Left ventricle myocardium superior (tissue), 1 donor: ENCODE results near the gene POLR3H. TPM values are rescaled to one million over a fixed set of nuclear protein-coding genes. Genes with fewer than 3 reads are reported as not detected.
"Not testable (repeated sequence)": the region's sequence is repeated elsewhere in the genome, so short reads cannot be mapped to it uniquely, and the experiment has no call there.

Experiments
- ATAC-seq: fragments of 200-7000 bp; cut with Tn5 transposase; one replicate; pipeline ENCODE4 v1.9.1; 2020; ENCODE audit warnings: mild to moderate bottlenecking, moderate library complexity
- DNase-seq: peaks from one replicate; pipeline ENCODE4 v3.0.0-alpha.2; 2020
- intact Hi-C: fragments of 100-400 bp; cut with micrococcal nuclease; formaldehyde crosslinking; loops from one replicate; pipeline ENCODE4 v1.11.0; 2022
- total RNA-seq: library from RNA; stranded (reverse); fragmentation: NEBNext Ultra II Directional; extraction: Animal tissue kit (Norgen Biotek cat#: 25700); gene quantifications from one replicate; pipeline ENCODE4 v1.2.1, GENCODE V29; 2021
- donor health status: DM: no; HTN: yes; CAD: no; lungs with severe emphysema.

The POLR3H gene
- total RNA-seq, 1 donor from 2014 or later = 17.9 TPM

DNA sequence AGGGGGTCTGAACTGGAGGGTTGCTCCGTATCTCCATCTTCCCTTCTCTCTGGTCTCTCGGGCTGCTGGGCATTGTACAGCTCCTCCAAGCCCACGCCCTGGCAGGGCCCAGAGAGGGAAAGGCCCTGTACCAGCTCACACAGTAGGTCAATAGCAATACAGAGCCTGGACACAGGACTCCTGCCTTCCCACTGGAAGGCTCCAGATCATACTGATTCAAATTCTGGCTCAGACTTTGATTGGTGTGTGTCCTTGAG lies 23.2 kb upstream of the POLR3H start:
- no peak for DNase-seq
- intact Hi-C loops = no loop called here
- ATAC-seq = no peak

DNA sequence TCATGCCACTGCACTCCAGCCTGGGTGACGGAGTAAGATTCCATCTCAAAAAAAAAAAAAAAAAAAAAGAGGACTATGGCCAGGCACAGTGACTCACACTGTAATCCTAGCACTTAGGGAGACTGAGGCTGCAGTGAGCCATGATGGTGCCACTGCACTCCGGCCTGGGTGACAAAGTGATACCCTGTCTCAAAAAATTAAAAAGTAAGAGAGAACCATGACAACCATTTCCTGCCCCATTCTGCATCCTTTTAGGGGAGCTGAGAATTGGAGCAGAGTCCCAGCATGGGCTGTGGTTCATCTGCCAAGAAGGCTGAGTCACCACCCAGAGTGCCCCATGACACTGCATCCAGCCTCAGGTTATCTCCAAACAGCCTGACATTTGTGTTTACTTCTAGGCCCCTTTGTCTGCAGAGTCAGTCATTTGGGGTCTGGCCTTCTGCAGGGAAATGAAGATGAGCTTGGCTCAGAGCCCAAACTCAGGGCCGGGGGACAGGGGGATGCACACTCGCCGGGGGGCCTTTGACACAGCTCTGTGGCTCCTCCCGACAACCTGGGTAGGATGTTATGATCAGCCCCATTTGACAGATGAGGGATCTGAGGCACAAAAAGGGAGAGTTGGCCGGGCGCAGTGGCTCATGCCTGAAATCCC lies 21.3 kb upstream of the POLR3H start:
- intact Hi-C loops = no loop called here
- DNase-seq = peak; percentile 58
- ATAC-seq = peak; percentile 17

DNA sequence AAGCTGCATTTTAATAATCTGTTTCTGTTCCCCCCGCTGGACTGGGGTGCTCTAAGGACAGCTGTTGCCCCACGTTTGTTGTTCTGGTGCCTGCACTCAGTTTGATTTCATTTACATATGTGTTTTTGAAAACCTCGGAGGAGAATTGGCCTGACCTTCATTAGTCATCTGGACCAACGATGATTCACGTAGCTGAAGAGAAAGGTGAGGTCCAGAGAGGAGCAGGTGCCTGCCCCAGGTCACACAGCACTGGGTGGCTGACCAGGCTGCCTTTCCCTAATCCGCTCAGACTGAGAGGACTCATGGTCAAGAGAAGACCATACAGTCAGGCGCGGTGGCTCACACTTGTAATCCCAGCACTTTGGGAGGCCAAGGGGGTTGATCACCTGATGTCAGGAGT lies 20.3 kb upstream of the POLR3H start:
- ATAC-seq (no peak), DNase-seq (no peak)
- intact Hi-C loops = no loop called here

DNA sequence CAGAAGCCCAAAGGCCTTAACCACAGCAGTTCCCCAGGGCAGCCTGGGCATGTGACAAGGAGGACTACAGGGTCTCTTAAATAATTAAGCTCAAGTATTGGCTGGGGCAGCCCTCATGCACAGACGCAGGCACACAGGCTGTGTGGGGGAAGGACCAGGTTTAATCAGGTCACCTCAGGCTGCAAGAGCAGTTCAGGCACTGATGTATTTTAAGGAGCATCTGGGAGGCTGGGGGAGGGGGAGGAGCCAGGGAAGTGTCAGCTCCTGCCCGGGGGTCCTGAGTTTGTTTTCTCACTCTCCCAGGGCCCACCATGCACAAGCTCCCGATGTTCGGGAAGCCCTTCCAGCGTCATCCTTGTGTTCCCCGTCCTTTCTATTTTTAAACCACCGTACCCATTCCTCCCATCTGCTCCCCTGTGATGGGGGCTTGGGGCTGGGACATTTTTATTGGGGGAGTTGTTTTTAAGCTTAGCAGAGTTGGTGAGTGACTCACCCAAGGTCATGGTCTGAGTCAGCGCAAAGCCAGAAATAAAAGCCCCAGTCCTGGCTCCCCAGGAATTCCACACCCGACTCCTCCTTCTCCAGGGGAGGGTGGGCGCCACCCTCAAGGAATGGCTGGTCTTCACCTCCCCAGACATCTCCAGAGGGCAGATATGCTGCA lies 18.9 kb upstream of the POLR3H start:
- ATAC-seq (peak; percentile 31), DNase-seq (peak; percentile 56)
- intact Hi-C loops = no loop called here

DNA sequence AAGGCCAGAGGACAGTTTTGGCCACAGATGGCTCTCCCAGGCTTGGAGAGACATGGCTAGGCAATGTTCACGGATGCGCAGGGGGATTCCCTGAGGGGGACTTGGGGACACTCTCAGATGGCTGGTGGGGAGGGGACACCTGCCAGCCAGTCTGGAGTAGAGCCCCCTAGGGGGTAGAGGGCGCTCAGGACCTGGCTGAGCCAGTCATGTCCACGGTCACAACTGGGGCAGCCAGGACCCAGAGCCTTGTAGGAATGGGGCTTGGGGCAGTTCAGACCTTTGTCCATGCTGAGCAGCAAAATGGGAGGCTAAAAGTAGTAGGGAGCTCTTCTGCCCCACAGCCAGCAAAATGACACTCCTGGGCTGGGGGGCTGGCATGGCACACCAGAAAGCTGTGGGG lies 18.2 kb upstream of the POLR3H start:
- intact Hi-C loops = no loop called here
- peak; percentile 2 for ATAC-seq
- no peak for DNase-seq

DNA sequence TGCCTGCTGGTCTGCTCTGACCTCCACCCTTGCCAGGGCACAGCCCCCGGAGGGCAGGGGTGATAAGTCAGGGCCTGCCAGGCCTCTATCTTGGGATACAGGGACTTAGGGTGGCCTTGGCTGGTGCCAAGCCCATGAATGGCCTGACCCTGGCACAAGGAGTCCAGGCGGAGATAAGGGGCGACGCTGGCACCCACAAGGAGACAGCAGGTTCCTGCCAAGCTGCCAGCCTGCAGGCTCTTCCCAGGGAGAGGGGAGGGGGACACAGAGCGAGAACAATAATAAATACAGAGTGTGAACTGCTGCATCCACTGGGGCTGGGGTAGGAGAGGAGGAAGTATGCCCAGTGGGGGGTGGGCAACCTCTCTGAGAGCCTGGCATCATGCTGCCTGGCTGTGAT lies 17.5 kb upstream of the POLR3H start:
- intact Hi-C loops = no loop called here
- ATAC-seq (peak; percentile 72), DNase-seq (peak; percentile 85)

DNA sequence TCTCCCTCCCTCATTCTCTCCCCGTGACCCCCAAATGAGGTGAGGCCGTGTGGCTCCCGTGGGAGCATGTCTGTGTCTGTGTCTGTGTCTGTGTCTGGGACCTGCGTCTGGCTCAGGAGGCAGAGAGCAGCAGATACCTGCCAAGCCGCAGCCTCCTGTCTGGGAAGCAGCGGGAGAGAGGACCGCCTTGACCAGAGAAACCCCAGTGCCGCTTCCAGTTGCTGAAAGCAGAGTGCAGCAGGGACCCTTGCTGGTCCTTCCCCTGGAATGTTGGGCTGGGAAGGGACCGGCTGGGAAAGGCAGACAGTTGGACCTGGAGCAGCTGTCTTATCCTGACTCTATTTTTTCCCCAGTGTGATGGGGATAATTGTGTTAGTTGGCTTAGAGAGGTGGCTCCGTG lies 17.1 kb upstream of the POLR3H start:
- peak; percentile 48 for DNase-seq
- intact Hi-C loops = no loop called here
- peak; percentile 33 for ATAC-seq

DNA sequence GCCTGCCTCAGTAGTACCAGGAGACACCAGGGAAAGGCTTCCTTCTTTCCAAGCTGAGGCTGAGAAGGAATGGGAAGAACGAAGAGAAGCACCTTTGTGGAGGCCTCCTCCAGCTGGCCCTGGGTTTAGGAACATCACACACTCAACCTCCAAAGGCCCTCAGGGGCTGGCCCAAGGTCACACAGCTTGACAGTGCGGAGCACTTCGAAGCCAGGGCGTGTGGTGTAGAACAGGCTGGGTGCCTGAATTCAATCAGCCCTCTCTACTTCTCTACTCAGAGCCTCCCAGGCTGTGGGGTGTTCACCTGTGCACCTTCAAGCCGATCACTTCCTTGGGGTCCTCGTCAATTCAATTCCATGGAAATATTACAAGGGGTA lies 15.8 kb upstream of the POLR3H start:
- ATAC-seq (peak; percentile 20), DNase-seq (peak; percentile 55)
- intact Hi-C loops = no loop called here

DNA sequence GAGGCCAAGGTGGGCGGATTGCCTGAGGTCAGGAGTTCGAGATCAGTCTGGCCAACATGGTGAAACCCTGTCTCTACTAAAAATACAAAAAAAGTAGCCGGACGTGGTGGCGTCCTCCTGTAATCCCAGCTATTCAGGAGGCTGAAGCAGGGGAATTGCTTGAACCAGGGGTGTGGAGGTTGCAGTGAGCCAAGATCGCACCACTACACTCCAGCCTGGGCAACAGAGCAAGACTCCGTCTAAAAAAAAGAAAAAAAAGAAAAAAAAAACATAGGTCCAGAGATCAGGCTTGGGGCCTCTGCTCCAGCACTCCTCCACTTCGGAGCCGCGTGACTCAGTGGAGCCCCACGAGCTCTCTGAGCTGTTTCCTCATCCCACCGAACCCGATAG lies 14.0 kb upstream of the POLR3H start:
- DNase-seq, ATAC-seq, intact Hi-C loops: not testable (repeated sequence)

DNA sequence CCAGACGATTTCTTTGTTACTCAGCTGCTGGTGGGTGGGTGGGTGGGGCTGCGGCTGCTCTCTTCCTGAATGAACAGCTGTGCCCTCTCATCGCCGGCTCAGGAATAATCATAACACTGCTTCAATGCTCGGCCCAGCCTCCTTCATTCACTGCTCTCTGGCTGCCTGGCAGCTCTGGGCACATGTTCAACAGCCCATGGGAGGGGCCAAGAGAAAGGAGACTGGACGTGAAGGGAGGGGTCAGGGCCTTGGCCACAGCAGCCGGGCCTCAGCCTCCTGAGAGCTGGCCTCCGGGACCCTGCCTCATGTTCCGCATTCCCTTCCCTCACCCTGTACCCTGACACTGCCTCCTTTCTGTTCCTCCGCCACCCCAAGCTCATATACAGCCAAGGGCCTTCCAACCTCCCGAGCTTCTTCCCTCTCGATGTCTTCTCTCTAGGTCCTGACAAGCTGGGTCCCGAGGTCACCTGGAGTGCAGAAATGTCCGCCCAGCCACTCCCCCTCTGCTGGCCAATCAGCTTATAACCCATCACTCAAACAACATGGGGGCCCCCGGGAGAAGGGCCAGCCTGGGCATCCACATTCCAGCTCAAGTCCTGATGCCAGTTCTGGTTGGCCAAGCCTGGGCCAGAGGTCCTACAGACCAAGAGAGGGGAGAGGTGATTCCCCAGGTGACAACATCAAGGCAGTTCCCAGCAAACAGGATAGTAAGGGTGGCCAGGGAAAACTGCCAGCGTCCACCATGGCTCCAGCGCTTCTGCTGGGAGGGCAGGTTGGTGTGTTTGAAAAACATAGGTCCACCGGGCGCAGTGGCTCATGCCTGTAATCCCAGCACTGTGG lies 13.4 kb upstream of the POLR3H start:
- DNase-seq (peak; percentile 83), ATAC-seq (peak; percentile 35)
- intact Hi-C loops = no loop called here

DNA sequence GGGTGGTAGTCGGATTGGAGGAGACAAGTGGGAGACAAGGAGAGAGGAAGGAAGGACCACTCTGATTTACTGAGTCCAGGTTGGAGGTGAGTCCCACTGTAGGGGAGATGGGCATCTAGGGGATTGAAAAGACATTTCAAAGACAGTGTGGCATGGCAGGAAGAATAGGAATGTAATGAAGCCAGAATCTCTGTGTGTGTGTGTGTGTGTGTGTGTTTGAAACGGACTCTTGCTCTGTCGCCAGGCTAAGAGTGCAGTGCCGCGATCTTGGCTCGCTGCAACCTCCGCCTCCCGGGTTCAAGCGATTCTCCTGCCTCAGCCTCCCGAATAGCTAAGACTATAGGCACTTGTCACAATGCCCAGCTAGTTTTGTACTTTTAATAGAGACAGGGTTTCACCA lies 12.3 kb upstream of the POLR3H start:
- no peak for DNase-seq
- ATAC-seq = no peak
- intact Hi-C loops = no loop called here

DNA sequence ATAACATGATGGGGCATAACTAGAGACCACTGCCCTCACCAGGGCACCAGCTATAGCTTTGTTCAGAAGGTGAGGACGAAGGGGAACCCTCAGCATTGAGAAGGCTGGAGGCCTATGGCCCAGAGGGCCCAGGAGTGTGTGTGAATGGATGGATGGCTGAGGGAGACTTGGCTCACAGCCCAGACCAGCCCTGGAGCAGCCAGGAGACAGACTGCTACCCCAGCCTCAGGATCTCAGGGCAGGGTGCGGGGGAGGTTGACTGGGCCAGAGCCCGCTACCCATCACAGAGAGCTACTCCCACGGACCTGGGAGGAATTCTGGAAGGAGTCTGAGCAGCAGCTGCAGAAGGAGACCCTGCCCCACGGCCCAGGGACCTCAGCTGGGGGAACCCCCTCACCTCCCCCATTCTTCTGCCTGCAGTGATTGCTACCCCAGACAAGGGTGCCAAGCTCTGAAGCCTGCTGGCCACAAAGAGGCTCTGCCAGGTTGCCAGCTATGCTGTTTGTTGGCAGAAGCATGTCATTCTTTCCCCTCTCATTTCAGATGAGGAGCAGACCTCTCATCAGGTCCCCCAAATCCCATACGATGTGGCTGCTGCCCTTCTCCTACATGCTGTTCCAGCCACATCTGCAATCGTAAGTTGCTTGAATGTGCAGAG lies 11.2 kb upstream of the POLR3H start:
- intact Hi-C loops = no loop called here
- peak; percentile 19 for ATAC-seq
- no peak for DNase-seq

DNA sequence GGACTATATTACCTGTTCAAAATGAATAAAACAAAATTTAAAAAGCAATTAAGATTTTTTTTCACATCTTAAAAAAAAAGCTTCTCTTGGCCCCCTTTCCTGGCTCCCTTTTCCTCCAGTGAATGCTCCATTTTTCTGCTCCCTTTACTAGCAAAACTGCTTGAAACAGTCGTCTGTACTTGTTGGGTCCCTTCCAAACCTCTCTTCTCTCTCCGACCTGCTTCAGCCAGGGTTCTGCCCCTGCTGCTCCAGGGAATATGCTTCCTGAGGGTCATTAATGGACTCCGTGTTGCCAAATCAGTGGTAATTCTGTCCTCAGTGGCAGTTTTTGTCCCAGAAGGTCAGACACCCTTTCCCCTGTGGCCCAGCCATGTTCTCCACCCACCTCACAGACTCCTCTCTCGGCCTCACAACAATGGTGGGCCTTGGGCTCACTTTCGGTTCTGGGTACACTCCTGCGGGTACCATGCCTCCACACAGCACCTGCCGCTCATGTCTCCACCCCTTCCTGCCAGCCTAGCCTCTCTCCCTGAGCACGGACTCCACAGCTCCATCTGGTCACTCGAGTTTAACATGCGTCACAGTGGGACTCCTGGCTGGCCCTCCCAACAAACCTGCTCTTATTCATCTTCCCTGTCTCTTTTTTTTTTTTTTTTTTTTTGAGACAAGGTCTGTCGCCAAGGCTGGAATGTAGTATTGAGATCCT lies 7.8 kb upstream of the POLR3H start:
- intact Hi-C loops = no loop called here
- no peak for DNase-seq
- ATAC-seq = no peak

DNA sequence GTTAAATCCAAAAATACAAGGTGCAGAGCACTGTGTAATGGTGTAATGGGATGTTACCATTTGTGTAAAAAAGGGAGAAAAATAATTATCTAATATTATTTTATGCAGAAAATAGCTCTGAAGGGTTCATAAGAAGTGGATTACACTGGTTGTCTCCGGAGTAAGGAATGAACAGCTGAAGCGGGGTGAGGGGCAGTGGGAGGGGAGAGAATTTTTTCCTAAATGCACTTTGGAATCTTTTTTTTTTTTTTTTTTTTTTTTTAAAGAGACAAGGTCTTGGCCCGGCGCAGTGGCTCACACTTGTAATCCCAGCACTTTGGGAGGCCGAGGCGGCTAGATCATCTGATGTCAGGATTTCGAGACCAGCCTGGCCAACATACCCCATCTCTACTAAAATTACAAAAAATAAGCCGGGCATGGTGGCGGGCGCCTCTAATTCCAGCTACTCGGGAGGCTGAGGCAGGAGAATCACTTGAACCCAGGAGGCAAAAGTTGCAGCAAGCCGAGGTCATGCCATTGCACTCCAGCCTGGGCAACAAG lies 6.8 kb upstream of the POLR3H start:
- intact Hi-C loops = no loop called here
- DNase-seq (no peak), ATAC-seq (no peak)

DNA sequence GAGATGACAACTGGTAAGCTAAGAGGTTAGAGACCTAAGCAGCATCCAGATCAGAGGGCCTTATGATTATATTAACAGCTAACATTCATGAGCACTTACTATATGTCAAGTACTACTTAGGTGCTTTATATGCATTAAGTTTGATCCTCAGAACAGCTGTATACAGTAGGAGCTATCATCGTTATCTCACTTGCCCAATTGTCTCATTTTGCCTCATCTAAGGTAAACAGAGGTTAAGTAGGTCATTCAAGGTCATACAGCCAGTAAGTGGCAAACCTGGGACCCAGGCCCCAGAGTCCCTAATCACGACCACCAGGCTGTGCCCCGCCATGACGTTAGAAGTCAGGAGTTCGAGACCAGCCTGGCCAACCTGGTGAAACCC lies 4.6 kb upstream of the POLR3H start:
- DNase-seq (no peak), ATAC-seq (no peak)
- intact Hi-C loops = no loop called here

DNA sequence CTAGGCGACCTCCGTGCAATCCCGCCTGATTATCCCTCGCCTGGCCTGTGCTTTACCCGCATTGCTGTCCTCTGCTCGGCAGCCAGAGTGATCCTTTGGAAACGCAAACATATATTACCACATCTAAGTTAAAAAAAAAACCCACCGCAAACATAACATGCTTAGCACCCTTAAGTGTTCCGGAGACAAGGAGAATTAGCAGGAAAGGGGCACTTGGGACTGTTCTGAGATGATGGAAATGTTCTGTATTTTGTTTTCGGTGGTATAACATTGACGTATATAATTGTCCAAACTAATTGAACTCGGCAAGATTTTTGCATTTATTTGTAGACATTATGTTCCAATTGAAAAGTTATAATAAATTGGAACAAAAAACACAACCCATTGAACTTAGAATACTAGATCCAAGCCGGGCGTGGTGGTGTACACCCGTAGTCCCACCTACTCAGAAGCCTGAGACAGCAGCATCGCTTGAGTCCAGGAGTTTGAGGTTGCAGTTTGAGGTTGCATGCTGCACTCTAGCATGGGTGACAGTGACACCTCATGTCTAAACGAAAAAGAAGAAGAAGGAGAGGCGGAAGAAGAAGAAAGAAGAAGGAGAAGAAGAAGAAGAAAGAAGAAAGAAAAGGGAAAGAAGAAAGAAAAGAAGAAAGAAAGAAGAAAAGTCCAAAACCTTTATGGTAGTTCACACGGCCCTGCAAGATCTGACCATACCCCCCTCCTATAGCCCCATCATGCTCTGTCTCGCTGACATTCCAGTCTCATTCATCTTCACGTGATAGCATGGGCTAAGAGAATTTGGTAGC lies 604 bp upstream of the POLR3H start:
- intact Hi-C loops = no loop called here
- DNase-seq (no peak), ATAC-seq (no peak)

DNA sequence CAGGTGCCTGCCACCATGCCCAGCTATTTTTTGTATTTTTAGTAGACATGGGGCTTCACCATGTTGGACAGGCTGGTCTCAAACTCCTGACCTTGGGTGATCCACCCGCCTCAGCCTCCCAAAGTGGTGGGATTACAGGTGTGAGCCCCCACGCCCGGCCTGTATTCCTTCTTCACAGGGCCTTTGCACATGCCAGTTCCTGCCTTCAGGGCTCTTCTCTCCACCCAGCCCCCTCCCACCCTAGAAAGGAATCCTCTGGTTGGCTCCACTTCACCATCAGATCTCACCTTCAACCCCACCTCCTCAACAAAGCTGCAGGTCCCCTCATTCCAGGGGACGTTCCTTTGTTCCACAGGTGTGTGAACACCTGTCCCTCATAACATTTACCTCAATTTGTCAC lies 2.0 kb downstream of the POLR3H start:
- ATAC-seq (no peak), DNase-seq (no peak)
- intact Hi-C loops = no loop called here

DNA sequence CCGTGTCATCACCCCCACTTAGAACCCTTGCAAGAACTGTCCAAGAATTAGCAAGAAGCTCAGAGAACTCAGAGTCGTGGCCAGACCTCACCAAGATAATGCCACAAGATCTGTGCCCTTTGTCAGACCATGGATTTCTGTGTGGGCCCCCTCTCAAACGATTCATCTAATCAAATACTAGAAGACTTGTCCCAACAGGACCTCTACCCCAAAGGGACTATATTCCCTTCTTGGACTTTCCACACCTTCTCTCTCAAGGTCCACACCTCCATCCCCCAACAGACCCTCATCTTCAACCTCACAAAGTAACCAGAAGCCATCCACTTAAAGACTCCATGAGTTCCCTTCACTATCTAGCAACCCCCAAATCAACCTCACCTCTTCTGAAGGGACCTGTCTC lies 2.8 kb downstream of the POLR3H start:
- no peak for DNase-seq
- ATAC-seq = no peak
- intact Hi-C loops = no loop called here

DNA sequence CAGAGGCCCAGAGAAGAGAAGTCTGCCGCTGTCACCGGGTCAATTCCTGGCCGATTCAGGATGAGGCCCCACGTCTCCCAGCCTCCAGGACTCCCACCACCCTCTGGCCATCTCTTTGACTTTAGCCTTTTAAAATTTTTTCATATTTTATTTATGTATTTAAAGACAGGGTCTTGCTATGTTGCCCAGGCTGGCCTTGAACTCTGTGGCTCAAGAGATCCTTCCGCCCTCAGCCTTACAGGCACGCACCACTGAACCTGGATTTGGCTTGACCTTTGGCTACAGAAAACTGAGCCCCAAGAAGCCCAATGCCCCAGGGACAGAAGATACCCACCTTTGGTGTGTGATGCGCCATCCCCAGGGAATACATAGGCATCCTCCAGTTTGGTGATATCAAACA lies 3.9 kb downstream of the POLR3H start:
- intact Hi-C loops = no loop called here
- no peak for DNase-seq

More for the DNA sequence above, 3.9 kb downstream of the POLR3H start:
- no peak for ATAC-seq
